ENCODE results near the gene HTR5A. TPM values are rescaled to one million over a fixed set of nuclear protein-coding genes. Genes with fewer than 3 reads are reported as not detected.

Gene HTR5A
- total RNA-seq, 1 donor from 2014 or later: not detected

DNA sequence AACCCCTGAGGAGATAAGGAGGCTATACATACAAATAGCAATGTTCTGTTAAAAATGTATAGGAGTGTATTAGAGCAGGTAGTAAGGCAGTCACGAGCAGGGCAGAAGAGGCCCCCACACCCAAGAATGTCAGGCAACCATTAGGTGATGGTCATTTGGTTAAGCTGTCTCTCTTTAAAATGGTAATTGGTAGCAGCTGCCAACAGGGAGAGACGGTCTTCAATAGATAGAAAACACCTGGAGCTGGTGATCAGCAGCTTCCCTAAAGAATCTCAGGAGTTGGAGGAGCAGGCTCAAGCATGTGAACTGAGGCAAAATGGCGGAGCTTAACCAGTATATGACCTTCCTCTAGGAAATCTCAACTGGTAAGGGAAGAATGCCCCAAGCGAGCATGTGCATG, 26.4 kb upstream of the HTR5A start:
- no peak overlapping the region for H3K4me3 ChIP-seq (ENCODE audit: low read depth, low read length)
- no peak for DNase-seq (ENCODE audit: low read depth)
- TF ChIP-seq, protein P1, sequence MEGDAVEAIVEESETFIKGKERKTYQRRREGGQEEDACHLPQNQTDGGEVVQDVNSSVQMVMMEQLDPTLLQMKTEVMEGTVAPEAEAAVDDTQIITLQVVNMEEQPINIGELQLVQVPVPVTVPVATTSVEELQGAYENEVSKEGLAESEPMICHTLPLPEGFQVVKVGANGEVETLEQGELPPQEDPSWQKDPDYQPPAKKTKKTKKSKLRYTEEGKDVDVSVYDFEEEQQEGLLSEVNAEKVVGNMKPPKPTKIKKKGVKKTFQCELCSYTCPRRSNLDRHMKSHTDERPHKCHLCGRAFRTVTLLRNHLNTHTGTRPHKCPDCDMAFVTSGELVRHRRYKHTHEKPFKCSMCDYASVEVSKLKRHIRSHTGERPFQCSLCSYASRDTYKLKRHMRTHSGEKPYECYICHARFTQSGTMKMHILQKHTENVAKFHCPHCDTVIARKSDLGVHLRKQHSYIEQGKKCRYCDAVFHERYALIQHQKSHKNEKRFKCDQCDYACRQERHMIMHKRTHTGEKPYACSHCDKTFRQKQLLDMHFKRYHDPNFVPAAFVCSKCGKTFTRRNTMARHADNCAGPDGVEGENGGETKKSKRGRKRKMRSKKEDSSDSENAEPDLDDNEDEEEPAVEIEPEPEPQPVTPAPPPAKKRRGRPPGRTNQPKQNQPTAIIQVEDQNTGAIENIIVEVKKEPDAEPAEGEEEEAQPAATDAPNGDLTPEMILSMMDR (conservative IDR thresholded peaks at IDR 0.05; ENCODE audit: low read depth, low read length): no peak

DNA sequence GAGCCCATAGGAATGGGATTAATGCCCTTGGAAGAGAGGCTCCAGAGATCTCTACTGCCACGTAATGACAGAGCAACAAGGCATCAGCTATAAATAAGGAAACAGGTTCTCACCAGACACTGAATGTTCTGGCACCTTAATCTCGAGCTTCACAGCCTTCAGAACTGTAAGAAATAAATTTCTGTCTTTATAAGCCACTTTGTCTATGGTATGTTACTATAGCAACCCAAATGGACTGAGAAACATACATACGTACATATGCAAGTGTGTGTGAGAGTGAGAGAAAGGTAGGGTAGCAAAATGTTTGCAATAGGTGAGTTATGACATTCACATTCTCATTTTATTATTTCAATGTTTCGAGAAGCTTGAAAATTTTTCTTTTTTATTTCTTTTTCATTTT, 22.1 kb upstream of the HTR5A start:
- no peak for DNase-seq (ENCODE audit: low read depth)
- TF ChIP-seq, protein P1 (conservative IDR thresholded peaks at IDR 0.05; ENCODE audit: low read depth, low read length): no peak
- H3K4me3 ChIP-seq (ENCODE audit: low read depth, low read length): no peak overlapping the region

DNA sequence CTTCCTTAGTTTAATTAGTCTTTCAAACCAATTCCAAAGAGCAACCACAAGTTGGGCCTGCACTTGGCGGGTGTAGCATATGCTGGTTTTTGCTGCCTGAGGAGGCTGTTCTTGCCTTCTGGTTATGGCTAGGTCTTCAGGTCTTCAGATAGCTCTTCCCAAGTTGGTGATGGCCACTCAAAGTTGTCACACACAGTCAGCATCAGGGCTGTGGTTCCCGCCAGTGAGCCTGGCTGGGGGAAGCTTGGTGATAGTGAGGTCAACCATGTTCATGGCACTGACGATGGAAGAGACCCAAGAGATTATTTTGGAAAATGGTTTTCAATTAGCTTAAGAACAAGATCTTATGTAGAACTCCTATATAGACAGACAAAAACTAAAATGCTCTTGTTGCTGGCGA, 18.8 kb upstream of the HTR5A start:
- H3K4me3 ChIP-seq (ENCODE audit: low read depth, low read length): no peak overlapping the region
- TF ChIP-seq, protein P1 (conservative IDR thresholded peaks at IDR 0.05; ENCODE audit: low read depth, low read length): no peak
- no peak for DNase-seq (ENCODE audit: low read depth)

DNA sequence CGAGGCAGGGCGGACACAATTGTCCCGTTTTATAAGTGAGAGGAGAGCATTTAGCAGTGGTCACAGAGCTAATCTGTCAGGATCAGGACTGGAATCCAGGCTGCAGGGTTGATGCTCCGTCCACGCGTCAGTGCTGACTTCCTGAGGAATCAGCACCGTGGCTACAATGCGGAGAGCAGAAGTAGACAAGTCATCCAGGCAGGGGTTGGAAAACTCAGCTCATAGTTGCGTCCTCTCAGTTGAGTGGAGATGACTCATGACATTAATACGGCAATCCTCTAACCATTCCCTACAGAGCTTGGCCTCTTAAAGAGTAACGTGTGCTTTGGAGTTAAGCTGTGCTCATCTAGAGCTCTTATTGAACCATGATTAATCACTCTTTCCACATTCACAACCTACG, 17.1 kb upstream of the HTR5A start:
- TF ChIP-seq, protein P1 (conservative IDR thresholded peaks at IDR 0.05; ENCODE audit: low read depth, low read length): no peak
- DNase-seq (ENCODE audit: low read depth): peak; percentile 15
- H3K4me3 ChIP-seq (ENCODE audit: low read depth, low read length): no peak overlapping the region

DNA sequence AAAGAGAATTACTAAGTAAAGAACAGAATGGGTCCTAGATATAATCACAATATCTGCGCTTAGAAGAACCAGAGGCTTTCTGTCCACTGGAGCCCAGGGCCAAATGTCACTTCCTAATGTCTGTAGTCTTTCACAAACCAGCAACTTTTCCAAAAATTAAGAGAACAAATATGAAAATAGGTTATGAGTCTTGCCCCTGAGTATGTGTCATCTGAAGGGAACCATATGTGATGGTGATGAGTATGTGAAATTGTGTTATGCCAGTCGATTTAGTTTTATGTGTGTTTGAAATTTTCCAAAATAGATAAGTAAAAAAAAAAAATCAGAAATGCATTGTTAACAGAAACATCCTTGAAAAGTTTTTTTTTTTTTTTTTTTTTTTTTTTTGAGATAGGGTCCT, 15.4 kb upstream of the HTR5A start:
- TF ChIP-seq, protein P1 (conservative IDR thresholded peaks at IDR 0.05; ENCODE audit: low read depth, low read length): no peak
- DNase-seq (ENCODE audit: low read depth): no peak
- H3K4me3 ChIP-seq (ENCODE audit: low read depth, low read length): no peak overlapping the region

DNA sequence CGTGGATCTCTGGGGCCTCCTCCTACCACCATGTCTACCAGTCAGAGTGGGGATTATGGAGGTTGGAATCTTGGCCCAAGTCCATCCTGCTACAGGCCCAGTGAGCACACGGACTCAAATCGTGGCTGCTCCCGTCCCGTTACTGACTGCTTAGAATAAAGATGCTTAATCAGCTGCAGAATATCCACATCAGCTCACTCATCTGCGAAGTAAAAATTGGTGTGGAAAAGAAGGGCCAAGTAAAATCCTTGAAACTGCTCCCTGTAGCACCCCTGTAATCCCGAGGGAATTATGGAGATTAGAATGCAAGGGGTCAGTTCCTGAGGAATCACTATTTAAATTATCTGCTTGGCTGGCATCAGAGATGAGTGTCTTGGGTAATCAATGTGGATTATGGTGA, 13.0 kb upstream of the HTR5A start:
- DNase-seq (ENCODE audit: low read depth): no peak
- H3K4me3 ChIP-seq (ENCODE audit: low read depth, low read length): no peak overlapping the region
- TF ChIP-seq, protein P1 (conservative IDR thresholded peaks at IDR 0.05; ENCODE audit: low read depth, low read length): no peak

DNA sequence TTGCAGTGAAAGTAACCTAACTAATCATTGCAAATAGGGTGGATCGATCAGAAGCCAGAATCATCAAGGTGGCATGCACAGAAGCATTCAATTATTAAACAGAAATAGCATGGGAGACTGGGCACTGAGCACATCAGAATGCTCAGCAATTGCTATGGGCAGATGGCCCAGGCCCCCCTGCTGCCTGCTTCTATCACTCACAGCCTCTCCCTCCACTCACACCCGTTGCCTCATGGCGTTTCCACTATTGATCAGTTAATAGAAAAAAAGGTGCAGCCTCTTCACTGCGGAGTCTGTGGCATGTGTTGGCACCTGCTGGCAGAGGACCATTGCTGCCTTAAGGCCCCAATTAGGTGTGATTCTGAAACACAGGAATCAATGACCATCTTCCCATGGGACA, 11.2 kb upstream of the HTR5A start:
- no peak overlapping the region for H3K4me3 ChIP-seq (ENCODE audit: low read depth, low read length)
- TF ChIP-seq, protein P1 (conservative IDR thresholded peaks at IDR 0.05; ENCODE audit: low read depth, low read length): no peak
- no peak for DNase-seq (ENCODE audit: low read depth)
